ENCODE results near the gene CCL23.

CCL23 gene, protein sequence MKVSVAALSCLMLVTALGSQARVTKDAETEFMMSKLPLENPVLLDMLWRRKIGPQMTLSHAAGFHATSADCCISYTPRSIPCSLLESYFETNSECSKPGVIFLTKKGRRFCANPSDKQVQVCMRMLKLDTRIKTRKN

GRCh38 chr17:36017799-36018198 lies at the start of gene CCL23:
TSS of gene CCL23 (minus strand) at chr17:36017972. CDS start at chr17:36017897, 75 bp downstream.
- DNase-seq (ENCODE audit: low read depth), result no peak
- H3K4me3 ChIP-seq (ENCODE audit: low read length), result no peak within 1 kb of the TSS
- TF ChIP-seq CTCF (conservative IDR thresholded peaks at IDR 0.05; ENCODE audit: low read depth, low read length), result no peak

GRCh38 chr17:36066365-36066985 lies 48.7 kb upstream of the CCL23 start:
- TF ChIP-seq CTCF (conservative IDR thresholded peaks at IDR 0.05; ENCODE audit: low read depth, low read length), result no peak
- H3K4me3 ChIP-seq (ENCODE audit: low read length), result no peak overlapping the region
- DNase-seq (ENCODE audit: low read depth), result no peak

DNA sequence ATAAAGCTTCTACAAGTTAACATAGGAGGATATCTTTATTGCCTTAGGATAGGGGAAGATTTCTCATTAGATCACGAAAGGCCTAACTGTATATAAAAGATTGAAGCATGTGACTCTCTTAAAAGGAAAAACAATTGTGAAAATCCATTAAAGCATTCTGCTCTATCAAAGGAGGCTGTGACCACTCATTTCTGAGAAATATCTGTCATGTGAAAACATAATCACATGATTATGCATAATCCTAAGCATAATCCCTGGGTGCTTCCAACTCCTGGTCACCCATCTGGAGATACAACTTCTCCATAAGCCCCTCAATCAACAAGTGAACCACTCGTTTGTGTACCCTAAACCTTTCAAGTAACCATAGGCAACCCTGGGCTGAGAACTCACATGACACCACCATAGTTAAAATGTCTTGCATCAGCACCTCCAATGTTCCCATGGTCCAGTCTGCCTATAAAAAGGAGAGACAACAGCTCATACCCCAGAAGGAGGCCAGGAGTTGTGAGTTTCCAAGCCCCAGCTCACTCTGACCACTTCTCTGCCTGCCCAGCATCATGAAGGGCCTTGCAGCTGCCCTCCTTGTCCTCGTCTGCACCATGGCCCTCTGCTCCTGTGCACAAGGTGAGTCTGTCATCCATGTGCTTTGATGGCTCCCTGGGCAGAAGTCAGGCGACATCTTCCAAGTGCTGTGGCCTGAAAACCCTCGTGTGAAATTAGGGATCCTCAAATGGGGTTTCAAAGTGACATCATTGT lies 46.2 kb upstream of the CCL23 start, which contains the start of gene CCL18:
Gene CCL18, plus strand, starts transcription at position 487 of the 756 bp plus-strand sequence. Its CDS starts 71 bp downstream, at position 558.
- no peak for TF ChIP-seq CTCF (conservative IDR thresholded peaks at IDR 0.05; ENCODE audit: low read depth, low read length)
- H3K4me3 ChIP-seq (ENCODE audit: low read length), result no peak within 1 kb of the TSS
- DNase-seq (ENCODE audit: low read depth), result no peak

DNA sequence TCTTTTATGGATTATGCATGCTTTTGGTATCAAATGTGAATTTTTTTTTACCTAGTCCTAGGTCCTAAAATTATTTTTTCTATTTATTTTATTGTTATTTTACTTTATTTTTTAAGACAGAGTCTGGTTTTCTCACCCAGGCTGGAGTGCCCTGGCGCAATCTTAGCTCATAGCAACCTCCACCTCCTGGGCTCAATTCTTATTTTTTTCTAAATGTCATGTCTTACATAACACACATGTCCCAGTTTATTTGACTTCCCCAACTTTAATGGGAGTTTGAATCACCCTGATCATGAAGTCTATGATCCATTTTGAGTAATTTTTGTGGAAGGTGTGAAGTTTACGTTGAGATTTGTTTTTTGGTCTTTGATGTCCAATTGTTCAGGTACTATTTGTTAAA lies 43.0 kb upstream of the CCL23 start:
- TF ChIP-seq CTCF (conservative IDR thresholded peaks at IDR 0.05; ENCODE audit: low read depth, low read length), result no peak
- no peak for DNase-seq (ENCODE audit: low read depth)
- no peak overlapping the region for H3K4me3 ChIP-seq (ENCODE audit: low read length)

DNA sequence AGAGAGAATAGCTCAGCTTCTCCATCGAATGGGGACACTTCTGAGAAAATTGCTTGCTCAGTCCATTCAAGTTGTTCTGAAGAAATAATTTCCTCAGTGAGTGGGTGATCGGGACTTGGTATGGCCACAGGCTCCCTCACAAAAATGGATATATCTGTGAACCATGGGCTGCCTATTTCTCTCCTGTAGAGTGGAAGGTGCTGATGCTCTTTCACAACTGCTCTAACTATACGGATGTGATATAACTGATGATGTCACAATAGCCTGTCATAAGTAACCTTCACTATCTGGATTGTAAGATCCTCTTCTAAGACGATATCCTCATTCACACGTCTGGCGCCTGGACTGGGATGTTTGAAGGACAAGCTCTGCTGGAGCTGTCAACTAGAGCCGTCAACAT lies 41.6 kb upstream of the CCL23 start:
- no peak for TF ChIP-seq CTCF (conservative IDR thresholded peaks at IDR 0.05; ENCODE audit: low read depth, low read length)
- H3K4me3 ChIP-seq (ENCODE audit: low read length), result no peak overlapping the region
- DNase-seq (ENCODE audit: low read depth), result no peak

GRCh38 chr17:36057911-36058310 lies 40.1 kb upstream of the CCL23 start:
- DNase-seq (ENCODE audit: low read depth), result no peak
- no peak overlapping the region for H3K4me3 ChIP-seq (ENCODE audit: low read length)
- no peak for TF ChIP-seq CTCF (conservative IDR thresholded peaks at IDR 0.05; ENCODE audit: low read depth, low read length)

Data from retinal pigment epithelial cell (primary cell).